ENCODE data around the gene WDR11.
"Not testable (repeated sequence)": the region's sequence is repeated elsewhere in the genome, so short reads cannot be mapped to it uniquely, and the experiment has no call there.

The WDR11 gene

DNA sequence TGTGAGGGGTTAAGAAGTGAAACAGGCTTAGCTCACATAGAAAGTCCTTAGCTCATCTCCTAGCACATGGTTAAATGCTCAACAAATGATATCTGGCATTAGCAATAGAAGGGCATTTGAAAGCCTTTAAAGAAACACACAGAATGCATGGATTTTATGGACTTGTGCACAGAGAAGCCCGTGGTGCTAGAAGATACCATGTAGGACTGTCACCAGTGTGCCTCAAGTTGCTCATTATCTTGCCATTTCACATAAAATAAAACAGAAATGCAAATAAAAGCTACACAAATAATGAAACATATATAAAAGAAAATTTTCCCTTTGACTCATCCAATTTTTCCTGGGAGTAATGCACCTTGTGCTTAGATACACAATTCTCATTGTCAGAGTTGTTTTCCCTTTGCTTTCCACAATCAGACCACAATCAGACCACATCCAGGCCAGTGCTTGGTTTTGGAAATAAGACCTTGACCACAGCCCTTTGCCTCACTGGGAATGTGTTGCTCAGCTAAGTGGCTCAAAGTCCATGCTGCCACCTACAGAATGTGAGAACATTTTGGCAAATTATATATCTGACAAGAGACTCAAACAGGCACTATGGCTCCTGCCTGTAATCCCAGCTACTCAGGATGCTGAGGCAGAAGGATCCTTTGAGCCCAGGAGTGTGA, 9.5 kb upstream of the WDR11 start:
- DNase-seq = no peak

DNA sequence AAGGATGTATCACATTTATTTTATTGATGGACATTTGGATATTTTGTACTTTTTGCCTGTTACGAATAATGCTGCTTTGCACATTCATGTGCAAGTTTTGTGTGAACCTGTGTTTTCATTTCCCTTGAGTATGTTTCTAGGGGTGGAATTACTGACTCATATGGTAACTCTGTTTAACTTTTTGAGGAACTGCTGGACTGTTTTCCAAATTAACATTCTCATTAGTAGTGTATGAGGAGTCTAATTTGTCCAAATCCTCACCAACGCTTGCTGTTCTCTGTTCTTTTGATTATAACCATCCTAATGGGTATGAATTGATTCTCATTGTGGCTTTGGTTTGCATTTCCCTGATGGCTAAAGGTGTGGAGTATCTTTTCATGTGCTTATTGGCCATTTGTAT, 3.2 kb downstream of the WDR11 start:
- DNase-seq = no peak

GRCh38 chr10:120861178-120861855, 10.2 kb downstream of the WDR11 start:
- no peak for DNase-seq

GRCh38 chr10:120873741-120874140, 22.6 kb downstream of the WDR11 start:
- no peak for DNase-seq

DNA sequence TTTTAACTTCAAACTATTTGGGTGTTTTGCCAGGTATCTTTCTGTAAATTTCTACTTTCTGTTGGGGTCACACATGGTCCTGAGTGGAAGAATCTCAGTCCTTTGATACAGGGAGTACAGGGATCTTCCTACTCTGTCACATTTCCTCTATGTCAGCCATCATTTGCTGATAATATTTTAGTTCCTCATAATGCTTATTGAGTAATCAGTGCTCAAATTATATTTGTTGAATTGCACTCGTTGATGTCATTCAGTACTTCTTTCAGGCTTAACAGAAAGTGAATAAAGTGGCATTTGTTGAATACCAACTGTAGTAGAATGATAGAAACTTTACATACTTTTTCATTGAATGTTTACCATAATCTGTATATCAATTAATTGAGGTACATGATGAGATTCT, 31.9 kb downstream of the WDR11 start:
- no peak for DNase-seq

GRCh38 chr10:120887482-120887881, 36.3 kb downstream of the WDR11 start:
- DNase-seq = no peak

DNA sequence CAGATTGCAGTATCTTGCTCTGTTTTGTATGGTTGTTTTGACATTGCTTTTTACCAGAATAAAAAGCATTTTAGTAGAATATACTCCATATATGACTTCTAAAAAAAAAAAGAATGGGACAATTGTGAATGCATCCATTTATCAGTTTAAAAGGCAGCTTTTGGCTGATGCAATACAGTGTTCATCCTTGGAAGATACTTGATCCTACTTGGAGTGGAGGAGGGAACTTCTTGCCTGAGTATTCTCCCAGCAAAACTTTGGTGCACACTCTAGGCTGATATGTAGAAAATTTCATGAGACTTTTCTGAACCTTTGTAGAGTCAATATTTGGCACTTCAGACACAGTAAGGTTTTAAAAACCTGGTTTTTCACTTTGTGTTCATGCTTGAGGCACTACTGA, 40.2 kb downstream of the WDR11 start:
- DNase-seq = no peak

DNA sequence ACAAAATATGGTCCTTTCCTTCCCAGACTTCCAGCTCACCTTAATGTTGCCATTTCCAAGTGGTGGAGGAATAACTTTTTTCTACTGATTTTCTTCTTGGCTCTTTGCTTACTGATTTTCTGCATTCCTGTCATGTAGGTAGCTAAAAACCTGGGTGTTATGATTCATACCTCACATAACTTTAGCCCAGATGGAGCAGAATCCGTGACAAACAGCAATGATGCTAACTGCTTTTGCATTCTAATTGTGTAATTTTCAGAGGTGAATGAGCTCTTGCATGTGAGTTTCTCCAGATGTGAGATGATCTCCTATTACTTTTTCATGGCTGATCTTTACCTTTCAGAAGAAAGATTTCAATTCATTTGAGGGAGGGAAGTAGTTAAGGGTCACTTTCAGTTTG, 43.4 kb downstream of the WDR11 start:
- DNase-seq = no peak

DNA sequence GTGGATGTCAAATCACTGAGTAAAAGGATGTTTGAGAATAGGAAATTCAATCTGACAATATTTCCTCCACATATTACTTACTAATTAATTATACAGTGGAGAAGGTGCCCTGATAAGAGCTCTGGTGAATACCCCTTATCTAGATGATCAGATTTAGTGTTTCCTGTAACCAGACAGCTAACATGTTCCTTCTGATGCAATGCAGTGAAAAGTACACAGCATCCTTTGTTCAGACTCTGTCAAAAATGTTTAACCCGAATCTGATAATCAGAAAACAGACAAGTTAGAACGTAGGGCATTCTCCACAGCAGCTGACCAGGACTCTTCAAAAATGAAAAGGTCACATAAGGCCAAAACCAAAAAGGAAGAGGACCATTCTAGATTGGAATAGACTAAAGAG, 46.2 kb downstream of the WDR11 start:
- DNase-seq = peak; percentile 30

DNA sequence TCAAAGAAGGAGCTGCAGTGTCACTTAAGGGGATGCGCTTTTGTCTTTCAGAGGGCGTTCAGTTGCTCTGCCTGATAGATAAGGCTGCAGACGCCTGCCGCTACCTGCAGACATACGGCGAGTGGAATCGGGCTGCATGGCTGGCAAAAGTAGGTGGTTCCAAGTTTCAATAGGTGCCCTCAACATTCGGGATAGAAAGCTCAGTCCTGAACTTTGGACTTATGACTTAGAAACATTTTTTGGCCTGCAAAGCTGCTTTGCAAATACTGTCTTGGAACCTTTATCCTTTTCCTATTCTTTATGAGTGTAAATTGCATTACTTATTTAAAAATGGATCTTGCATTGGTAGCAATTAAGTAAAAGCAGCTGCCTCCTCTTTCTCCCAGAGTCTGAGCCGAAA, 54.1 kb downstream of the WDR11 start:
- DNase-seq = no peak

- no peak for DNase-seq
Observed at GRCh38 chr10:120917521-120918250, 66.5 kb downstream of the WDR11 start.

DNA sequence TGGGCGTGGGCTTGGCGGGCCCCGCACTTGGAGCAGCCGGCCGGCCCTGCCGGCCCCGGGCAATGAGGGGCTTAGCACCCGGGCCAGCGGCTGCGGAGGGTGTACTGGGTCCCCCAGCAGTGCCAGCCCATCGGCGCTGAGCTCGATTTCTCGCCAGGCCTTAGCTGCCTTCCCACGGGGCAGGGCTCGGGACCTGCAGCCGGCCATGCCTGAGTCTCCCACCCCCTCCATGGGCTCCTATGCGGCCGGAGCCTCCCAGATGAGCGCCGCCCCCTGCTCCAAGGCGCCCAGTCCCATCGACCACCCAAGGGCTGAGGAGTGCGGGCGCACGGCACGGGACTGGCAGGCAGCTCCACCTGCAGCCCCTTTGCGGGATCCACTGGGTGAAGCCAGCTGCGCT, 72.7 kb downstream of the WDR11 start:
- not testable (repeated sequence) for DNase-seq

DNA sequence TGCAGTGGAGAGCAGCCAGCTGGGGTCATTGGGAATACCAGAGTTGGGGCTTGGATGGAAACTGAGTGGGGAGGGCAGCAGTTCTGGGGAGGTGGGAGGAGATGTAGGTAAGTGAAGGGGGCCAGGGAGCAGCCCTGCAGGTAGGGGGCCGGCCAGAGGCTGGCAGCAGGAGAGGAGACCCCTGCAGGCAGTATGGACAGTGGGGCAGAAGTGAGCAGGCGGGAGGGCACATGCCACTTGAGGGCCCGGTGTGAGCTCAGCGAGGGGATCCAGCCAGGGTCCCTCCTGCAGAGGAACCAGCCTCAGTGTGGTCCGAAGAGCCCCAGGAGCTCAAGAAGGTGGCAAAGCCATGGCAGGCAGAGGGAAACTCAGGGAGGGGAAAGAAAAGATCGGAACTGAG, 75.4 kb downstream of the WDR11 start:
- no peak for DNase-seq

GRCh38 chr10:120927352-120927751, 76.2 kb downstream of the WDR11 start:
- no peak for DNase-seq

GRCh38 chr10:120929166-120929565, 78.0 kb downstream of the WDR11 start:
- no peak for DNase-seq

DNA sequence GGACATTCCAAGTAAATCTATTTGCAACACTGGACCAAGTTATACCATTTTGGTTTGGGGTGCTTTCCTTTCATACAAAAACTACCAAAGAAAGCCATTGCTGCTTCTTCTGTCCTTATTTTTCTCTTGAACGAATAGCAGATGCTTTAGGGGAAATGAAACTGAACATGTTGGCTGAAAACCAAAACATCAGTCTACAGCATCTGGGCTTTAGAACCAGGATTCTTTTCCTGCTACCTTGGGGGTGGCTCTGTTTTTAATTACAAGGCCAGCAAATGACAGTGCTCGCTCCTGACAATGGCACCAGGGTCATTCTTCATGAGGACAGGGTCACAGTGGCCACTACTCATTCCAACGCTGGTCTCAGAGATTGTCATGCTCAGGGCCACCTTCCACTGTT, 80.3 kb downstream of the WDR11 start:
- no peak for DNase-seq

DNA sequence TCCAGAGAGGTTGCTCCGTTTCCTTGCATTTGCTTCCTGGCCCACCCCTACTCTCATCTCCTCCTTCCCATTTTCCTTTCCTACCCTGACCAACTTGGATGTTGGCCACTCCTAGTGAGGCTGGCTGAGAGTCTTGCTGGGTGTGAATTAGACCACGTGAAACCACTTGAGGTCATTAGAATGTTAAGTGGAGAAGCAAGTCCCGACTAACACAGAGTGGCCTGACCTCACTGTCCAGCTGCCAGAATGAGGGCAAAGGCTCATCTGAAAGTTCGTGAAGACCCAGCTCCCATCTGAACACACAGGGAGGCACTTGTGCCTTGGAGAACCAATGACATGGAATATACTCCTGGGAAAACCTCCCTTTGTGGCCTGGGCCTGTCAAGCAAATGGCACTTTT, 80.8 kb downstream of the WDR11 start:
- no peak for DNase-seq

DNA sequence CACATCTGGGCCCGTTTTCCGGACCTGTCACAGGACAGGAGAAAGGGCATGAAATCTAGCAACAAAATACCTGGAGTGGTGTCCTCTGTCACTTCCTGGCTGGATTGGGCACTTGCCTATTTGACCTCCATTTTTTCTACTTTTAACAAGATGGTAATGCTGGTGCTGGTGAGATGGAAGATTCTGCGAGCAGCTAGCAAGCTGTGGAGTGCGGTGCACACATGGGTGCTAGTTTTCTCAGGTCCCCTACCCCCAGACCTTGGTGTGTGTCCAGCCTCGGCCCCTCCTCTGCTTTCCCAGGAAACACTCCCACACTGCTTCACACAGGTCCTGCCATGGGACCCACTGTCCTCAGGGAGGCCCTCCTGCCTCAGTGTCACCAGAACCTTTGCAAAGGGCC, 87.7 kb downstream of the WDR11 start:
- no peak for DNase-seq

- DNase-seq = no peak
Observed at GRCh38 chr10:120940299-120940900, 89.2 kb downstream of the WDR11 start.

- no peak for DNase-seq
Observed at GRCh38 chr10:120941501-120941900, 90.3 kb downstream of the WDR11 start.

DNA sequence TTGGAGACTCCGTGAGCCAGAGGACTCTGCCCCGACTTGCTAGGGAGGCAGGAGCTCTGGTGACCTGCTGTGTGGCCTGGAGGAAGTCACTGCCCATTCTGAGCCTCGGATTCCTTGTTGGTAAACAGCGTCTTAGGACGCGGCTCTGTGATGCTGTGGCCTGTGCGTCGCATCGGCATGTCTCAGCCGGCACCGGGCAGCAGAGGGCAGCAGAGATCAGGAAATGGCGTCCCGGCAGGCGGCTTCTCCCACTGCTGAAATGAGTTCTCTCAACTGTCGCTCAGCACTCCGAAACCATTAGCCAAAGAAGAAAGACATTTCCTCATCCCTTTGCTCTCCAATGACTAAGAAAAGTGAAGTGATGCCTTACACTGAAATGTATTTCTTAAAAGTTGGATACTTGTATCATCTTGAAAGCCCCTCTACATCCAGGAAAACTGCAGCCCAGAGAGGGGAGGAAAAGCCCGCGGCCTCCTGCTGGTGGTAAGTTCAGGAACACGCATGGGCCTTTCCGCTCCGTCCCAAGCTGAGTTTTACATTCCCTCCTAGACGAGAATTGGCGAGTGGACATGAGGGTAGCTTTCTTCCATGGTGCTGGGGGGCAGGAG, 91.7 kb downstream of the WDR11 start:
- DNase-seq = peak; percentile 81

DNA sequence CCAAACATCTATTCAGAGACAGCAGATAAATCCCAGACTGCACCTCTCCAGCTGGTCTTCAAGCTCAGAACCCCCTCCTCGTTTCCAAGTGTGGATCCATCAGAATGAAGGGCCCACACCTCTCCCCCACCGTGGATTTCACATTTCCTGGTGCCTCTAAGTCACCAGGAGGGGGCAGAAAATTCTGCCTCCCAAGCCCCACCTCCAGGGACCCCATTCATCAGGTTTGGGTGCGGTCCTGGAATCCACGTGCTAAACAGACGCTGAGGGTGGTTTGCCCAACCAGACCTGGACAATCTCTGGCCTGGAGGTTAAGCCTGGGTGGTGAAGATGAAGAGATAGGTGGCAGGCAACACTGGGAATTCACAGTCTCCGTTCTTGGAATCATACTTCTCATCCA, 92.4 kb downstream of the WDR11 start:
- no peak for DNase-seq

GRCh38 chr10:120944586-120945125, 93.5 kb downstream of the WDR11 start:
- DNase-seq = no peak

All from activated CD4-positive, alpha-beta T cell treated with anti-CD3 and anti-CD28 coated beads, Interleukin-10, Interleukin-2, amounts not matched to agents 100 ng/mL and 50 ng/mL, durations not matched to agents 16 hours and 8 hours (primary cell).